Fibroblast of lung (primary cell): ENCODE results near the gene MED26.

Source experiments
- EZH2 ChIP-seq: IDR thresholded peaks from 2 replicates; pipeline ENCODE4 v1.5.1; 2012; ENCODE audit warnings: low read length, control low read depth, mild to moderate bottlenecking; ENCODE audit errors: missing control alignments
- TF ChIP-seq, protein P1 (sequence below), 2 donors: IDR thresholded peaks in 1 of 2; conservative IDR thresholded peaks in 1 of 2; 1 replicate in 1 of 2; 2 replicates in 1 of 2; pipeline ENCODE4 v1.5.1; 2011 to 2012; ENCODE audit warnings: low read length in 2 of 2, control low read depth in 1 of 2, inconsistent platforms in 1 of 2, low read depth in 1 of 2, mild to moderate bottlenecking in 1 of 2

DNA sequence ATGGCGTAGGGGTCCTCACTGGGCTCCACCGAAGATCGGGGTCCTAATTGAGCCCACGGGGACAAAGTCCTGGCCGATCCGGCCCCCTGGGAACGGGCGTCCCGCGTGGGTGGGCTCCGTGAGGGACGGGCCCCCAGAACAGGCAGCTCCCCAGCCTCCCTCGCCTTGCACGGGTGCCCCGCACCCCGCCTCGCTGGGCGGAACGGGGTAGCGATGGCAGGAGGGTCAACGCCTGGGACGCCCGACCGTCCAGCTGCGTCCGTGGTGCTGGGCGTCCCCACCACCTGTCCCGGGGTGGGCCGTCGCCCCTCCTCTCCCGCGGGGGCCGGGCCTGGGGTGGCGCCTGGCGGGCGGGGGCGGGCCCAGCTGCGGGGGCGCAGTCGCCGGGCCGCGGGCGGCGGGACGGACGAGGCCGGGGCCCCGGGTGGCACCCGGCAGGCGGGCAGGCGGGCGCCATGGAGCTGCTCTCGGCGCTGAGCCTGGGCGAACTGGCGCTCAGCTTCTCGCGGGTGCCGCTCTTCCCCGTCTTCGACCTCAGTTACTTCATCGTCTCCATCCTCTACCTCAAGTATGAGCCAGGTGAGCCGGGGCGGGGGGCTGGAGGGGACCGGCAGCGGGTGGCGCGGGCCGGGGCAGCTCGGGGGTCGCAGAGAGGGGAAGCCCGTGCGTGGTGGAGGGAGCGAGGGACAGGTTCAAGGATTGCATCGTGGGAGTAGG is 32.9 kb upstream of the MED26 start, which contains the start of gene TMEM38A:
- TF ChIP-seq, protein P1, sequence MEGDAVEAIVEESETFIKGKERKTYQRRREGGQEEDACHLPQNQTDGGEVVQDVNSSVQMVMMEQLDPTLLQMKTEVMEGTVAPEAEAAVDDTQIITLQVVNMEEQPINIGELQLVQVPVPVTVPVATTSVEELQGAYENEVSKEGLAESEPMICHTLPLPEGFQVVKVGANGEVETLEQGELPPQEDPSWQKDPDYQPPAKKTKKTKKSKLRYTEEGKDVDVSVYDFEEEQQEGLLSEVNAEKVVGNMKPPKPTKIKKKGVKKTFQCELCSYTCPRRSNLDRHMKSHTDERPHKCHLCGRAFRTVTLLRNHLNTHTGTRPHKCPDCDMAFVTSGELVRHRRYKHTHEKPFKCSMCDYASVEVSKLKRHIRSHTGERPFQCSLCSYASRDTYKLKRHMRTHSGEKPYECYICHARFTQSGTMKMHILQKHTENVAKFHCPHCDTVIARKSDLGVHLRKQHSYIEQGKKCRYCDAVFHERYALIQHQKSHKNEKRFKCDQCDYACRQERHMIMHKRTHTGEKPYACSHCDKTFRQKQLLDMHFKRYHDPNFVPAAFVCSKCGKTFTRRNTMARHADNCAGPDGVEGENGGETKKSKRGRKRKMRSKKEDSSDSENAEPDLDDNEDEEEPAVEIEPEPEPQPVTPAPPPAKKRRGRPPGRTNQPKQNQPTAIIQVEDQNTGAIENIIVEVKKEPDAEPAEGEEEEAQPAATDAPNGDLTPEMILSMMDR (conservative IDR thresholded peaks at IDR 0.05 in 1 of 2, IDR thresholded peaks at IDR 0.05 in 1 of 2; ENCODE audit: low read depth in 1 of 2, low read length in 2 of 2), result no peak
- no peak for TF ChIP-seq EZH2
